K562 (cell line): ENCODE measurements around the gene MRPL27.
A peak's percentile ranks its signal among the peaks of the same experiment; 100 is the strongest.

Source experiments
- CBX2 ChIP-seq: fragments of 200-600 bp; sonication (generic); IDR thresholded peaks from one replicate; pipeline ENCODE4 v1.6.1; 2012; ENCODE audit warnings: mild to moderate bottlenecking, low read length, inconsistent platforms; ENCODE audit not compliant: insufficient read depth, poor library complexity, severe bottlenecking
- EP300 ChIP-seq: IDR thresholded peaks from 2 replicates; pipeline ENCODE4 v1.6.1; 2012; ENCODE audit warnings: low read length, improper control_type of control experiment
- MCM3 ChIP-seq: fragments of 450-650 bp; IDR thresholded peaks from 2 replicates; pipeline ENCODE4 v1.6.1; 2016
- RNF2 ChIP-seq: sonication (generic); IDR thresholded peaks from 2 replicates; pipeline ENCODE4 v1.6.1; 2016
- SIN3A ChIP-seq, 2 experiments: fragments of 150-350 bp in 1 of 2; IDR thresholded peaks; 2 replicates each; pipeline ENCODE4 v1.6.1; 2011 to 2016; ENCODE audit warnings: borderline replicate concordance in 2 of 2, low read depth in 2 of 2, low read length in 2 of 2, mild to moderate bottlenecking in 2 of 2, moderate library complexity in 2 of 2; ENCODE audit not compliant: control insufficient read depth in 1 of 2
- ZBTB7A ChIP-seq: IDR thresholded peaks from 2 replicates; pipeline ENCODE4 v1.6.1; 2011; ENCODE audit warnings: low read depth, mild to moderate bottlenecking, low read length, moderate library complexity, borderline replicate concordance; ENCODE audit not compliant: control insufficient read depth
- ZNF23 ChIP-seq: fragments of 250-450 bp; sonication (Bioruptor Pico); IDR thresholded peaks from 2 replicates; pipeline ENCODE4 v1.4.0; 2020; ENCODE audit warnings: mild to moderate bottlenecking
- ZZZ3 ChIP-seq: fragments of 450-650 bp; IDR thresholded peaks from 2 replicates; pipeline ENCODE4 v1.6.1; 2016; ENCODE audit warnings: antibody characterized with exemption, mild to moderate bottlenecking, moderate library complexity
- TF ChIP-seq, protein P1 (sequence below): IDR thresholded peaks from 2 replicates; pipeline ENCODE4 v1.6.1; 2012; ENCODE audit warnings: low read depth, low read length, improper control_type of control experiment, borderline replicate concordance
- TF ChIP-seq, protein P2 (sequence below): sonication (generic); formaldehyde crosslinking; IDR thresholded peaks from 2 replicates; pipeline ENCODE4 v1.8.0; 2023; ENCODE audit warnings: mild to moderate bottlenecking, missing genetic modification reagents

DNA sequence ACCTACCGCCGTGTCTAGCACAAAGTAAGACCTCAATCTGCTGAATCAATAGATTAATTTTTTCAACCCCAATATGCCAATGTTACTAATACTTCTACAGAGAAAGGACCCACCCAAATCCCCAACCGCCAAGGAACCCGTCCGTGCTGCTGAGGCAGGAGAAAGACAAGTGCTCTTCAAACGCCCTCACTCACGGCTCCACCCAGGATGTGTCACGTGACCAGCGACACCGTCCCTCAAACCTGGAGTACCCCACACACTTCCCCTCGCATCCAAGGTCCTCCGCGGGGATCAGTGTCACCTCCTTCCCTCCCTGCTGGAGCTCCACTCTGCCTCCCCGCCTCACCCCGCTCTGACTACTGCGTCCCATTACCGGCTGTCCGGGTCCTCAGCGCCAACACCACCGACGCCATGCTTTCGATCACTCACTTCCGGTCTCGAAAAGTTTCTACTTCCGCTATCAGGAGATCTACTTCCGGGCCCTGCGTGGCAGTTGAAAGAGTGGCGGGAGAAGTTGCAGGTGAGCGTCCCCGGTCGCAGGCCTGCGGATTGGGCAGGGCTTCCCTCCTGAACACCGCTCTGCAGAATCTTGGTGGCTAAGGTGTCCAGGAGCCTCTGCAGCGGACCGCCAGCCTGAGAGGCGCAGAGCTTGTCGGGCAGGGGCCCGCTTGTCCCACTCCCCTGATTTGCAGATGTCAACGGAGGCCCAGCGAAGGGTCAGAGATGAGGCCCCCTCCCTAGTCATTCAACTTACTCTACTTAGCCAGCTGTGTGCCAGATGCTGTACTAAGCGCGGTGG is at the start of gene MRPL27, which contains the start of gene EME1:
- TF ChIP-seq, protein P1, sequence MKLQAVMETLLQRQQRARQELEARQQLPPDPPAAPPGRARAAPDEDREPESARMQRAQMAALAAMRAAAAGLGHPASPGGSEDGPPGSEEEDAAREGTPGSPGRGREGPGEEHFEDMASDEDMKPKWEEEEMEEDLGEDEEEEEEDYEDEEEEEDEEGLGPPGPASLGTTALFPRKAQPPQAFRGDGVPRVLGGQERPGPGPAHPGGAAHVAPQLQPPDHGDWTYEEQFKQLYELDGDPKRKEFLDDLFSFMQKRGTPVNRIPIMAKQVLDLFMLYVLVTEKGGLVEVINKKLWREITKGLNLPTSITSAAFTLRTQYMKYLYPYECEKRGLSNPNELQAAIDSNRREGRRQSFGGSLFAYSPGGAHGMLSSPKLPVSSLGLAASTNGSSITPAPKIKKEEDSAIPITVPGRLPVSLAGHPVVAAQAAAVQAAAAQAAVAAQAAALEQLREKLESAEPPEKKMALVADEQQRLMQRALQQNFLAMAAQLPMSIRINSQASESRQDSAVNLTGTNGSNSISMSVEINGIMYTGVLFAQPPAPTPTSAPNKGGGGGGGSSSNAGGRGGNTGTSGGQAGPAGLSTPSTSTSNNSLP = no peak
- no peak for TF ChIP-seq ZNF23 (CRISPR knock-in tag)
- TF ChIP-seq RNF2 = peak; percentile 22; the same call in 1 of the 2 replicates
- TF ChIP-seq EP300 = peak; percentile 62
- peak; percentile 89 for TF ChIP-seq ZZZ3
- TF ChIP-seq SIN3A (IDR thresholded peaks at IDR 0.05; ENCODE audit: borderline replicate concordance in 2 of 2, control insufficient read depth in 1 of 2, low read depth in 2 of 2, low read length in 2 of 2) = peak in 1 of 2 experiments; percentile 90; a peak in 2 of 4 replicates
- TF ChIP-seq, protein P2, sequence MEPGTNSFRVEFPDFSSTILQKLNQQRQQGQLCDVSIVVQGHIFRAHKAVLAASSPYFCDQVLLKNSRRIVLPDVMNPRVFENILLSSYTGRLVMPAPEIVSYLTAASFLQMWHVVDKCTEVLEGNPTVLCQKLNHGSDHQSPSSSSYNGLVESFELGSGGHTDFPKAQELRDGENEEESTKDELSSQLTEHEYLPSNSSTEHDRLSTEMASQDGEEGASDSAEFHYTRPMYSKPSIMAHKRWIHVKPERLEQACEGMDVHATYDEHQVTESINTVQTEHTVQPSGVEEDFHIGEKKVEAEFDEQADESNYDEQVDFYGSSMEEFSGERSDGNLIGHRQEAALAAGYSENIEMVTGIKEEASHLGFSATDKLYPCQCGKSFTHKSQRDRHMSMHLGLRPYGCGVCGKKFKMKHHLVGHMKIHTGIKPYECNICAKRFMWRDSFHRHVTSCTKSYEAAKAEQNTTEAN (CRISPR knock-in tag) = peak; percentile 90; the same call in 1 of the 2 replicates
- 0 out of 2 replicates have a peak, but pooled peaks have one; percentile 22 for TF ChIP-seq ZBTB7A
- no peak for TF ChIP-seq MCM3
- no peak for TF ChIP-seq CBX2
